GM12875 (cell line): ENCODE results near the gene VPS8.

Experiments used
- H3K4me3 ChIP-seq: one replicate; pipeline ENCODE4 v1.5.1; 2011; ENCODE audit warnings: low read depth, low read length, control low read depth
- TF ChIP-seq, protein P1 (sequence below): IDR thresholded peaks from 2 replicates; pipeline ENCODE4 v1.5.1; 2011; ENCODE audit warnings: low read depth, mild to moderate bottlenecking, control low read depth, inconsistent platforms, low read length, moderate library complexity, borderline replicate concordance; ENCODE audit not compliant: insufficient read depth

VPS8 gene

DNA sequence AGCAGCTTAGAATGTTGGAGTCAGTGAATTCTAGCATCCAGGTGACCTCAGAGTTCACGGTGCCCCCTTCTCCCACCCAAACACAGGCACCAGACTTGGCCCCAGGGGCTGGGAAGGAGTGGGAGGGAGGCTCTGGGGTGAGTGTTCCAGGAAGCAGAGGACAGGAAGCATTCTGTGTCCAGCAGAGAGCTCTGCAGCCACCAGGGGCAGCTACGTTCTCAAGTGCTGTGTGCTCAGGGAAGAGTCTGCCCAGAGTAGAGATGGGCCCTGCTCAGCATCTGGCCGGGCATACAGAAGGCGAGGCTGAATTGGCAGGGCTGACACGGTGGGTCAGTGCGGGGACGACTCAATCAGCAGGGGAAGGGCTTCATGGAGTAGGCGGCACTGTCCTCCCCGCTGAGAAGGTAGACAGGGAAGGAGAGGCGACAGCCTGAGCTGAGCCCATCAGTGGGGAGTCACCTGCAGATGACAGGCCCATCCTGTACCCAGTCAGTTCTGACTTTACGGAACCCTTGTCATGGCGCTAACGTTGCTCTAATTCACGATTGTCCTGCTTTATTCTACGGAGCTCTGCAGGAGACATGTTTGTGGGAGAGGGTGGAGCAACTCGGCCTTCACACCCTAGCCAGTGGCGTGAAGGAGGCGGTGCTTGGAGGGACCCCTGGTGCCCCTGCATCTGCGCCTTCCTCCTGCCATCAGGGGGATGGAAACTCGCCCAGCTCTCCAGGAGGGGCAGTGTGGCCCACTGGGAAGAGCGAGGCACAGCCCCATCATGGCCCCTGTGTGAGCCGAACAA is 258.7 kb downstream of the VPS8 start:
- H3K4me3 ChIP-seq = no peak overlapping the region

DNA sequence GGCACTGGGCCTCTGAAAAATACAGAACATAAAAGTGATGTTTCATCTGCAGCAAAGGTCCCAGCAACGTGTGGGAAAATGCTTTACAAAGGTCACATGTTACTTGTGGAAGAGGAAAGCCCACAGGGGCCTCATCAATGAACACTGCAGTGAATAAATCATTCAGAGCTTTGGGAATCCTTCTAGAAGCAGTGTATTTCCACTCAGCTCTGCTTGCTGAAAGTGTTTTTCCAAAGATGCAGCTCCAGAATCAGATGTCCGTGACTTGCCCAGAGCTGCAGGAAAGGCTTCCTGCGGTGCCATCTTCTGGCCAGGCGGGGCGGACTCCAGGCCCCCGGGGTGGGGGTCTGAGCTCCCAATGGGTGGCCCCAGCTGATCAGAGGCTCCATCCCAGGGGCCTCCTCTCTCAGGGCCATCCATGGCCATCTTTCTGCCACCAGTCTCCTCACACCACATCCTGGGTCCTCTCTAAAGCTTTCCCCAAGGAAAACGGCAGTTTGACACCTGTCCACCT is 259.4 kb downstream of the VPS8 start:
- H3K4me3 ChIP-seq = no peak overlapping the region
- TF ChIP-seq, protein P1, sequence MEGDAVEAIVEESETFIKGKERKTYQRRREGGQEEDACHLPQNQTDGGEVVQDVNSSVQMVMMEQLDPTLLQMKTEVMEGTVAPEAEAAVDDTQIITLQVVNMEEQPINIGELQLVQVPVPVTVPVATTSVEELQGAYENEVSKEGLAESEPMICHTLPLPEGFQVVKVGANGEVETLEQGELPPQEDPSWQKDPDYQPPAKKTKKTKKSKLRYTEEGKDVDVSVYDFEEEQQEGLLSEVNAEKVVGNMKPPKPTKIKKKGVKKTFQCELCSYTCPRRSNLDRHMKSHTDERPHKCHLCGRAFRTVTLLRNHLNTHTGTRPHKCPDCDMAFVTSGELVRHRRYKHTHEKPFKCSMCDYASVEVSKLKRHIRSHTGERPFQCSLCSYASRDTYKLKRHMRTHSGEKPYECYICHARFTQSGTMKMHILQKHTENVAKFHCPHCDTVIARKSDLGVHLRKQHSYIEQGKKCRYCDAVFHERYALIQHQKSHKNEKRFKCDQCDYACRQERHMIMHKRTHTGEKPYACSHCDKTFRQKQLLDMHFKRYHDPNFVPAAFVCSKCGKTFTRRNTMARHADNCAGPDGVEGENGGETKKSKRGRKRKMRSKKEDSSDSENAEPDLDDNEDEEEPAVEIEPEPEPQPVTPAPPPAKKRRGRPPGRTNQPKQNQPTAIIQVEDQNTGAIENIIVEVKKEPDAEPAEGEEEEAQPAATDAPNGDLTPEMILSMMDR = no peak

More for the DNA sequence above, 258.7 kb downstream of the VPS8 start:
- TF ChIP-seq, protein P1 = 0 out of 2 replicates have a peak, but pooled peaks have one; percentile 5

- no peak overlapping the region for H3K4me3 ChIP-seq
- TF ChIP-seq, protein P1 = no peak
Observed at GRCh38 chr3:185075547-185075946, 263.6 kb downstream of the VPS8 start.

- H3K4me3 ChIP-seq = no peak overlapping the region
- TF ChIP-seq, protein P1 = no peak
Observed at GRCh38 chr3:185076219-185076618, 264.3 kb downstream of the VPS8 start.

DNA sequence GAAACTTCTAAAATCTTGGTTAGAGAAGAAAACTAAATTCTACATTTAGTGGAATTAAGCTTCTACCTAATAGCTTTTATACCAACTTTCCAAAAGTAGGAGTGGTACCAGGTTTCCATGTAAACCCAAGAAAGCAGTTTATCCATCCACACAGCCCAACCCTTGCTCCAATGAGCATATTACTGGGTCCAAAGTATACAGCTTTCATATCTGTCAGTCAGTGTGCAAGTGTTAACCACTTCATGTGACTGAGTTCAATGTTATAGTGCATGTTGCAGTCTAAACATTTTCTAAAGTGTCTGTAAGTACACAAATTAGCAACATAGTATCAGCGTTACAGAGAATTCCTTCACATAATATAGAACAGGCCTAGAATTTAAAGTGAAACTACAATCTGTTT is 267.7 kb downstream of the VPS8 start:
- H3K4me3 ChIP-seq = no peak overlapping the region
- TF ChIP-seq, protein P1 = no peak

GRCh38 chr3:185081521-185081920 is 269.6 kb downstream of the VPS8 start:
- H3K4me3 ChIP-seq = no peak overlapping the region
- TF ChIP-seq, protein P1 = no peak

GRCh38 chr3:185082149-185082548 is 270.2 kb downstream of the VPS8 start:
- TF ChIP-seq, protein P1 = no peak
- no peak overlapping the region for H3K4me3 ChIP-seq
